Right atrium auricular region (tissue), 2 donors: ENCODE measurements around the gene KRT73. TPM values are rescaled to one million over a fixed set of nuclear protein-coding genes. Genes with fewer than 3 reads are reported as not detected.

Experiments used
- DNase-seq: peaks from one replicate; pipeline ENCODE4 v3.0.0-alpha.2; 2019; ENCODE audit warnings: low spot score
- H3K27ac ChIP-seq, 2 donors: fragments of 200-600 bp; sonication (generic); 1 replicate in 1 of 2; 2 replicates in 1 of 2; pipeline ENCODE4 v1.5.1; 2016 to 2019
- H3K27me3 ChIP-seq, 2 donors: fragments of 200-600 bp; sonication (generic); one replicate each; pipeline versions ENCODE4 v1.5.1 to v1.6.0; 2017 to 2019
- H3K36me3 ChIP-seq: fragments of 200-600 bp; sonication (generic); one replicate; pipeline ENCODE4 v1.5.1; 2016
- H3K4me1 ChIP-seq, 2 donors: fragments of 200-600 bp; sonication (generic); one replicate each; pipeline versions ENCODE4 v1.5.1 to v1.6.0; 2017 to 2019
- H3K4me3 ChIP-seq, 2 donors: fragments of 200-600 bp; sonication (generic); 1 replicate in 1 of 2; 2 replicates in 1 of 2; pipeline ENCODE4 v1.5.1; 2017 to 2019; ENCODE audit warnings: mild to moderate bottlenecking in 1 of 2, moderate library complexity in 1 of 2
- H3K9me3 ChIP-seq, 2 donors: fragments of 200-600 bp; sonication (generic); one replicate each; pipeline ENCODE4 v1.5.1; 2019
- total RNA-seq, 2 donors: library from RNA; depleted of rRNA; stranded (reverse); fragments of >200 nt; gene quantifications; one replicate each; pipeline ENCODE4 v1.1.0, GENCODE V29; 2016
- TF ChIP-seq, protein P1 (sequence below), 2 donors: fragments of 200-600 bp; sonication (generic); IDR thresholded peaks; one replicate each; pipeline ENCODE4 v1.5.1; 2019; ENCODE audit warnings: antibody characterized with exemption in 2 of 2

The KRT73 gene
- total RNA-seq, 2 donors from 2014 or later: not detected

DNA sequence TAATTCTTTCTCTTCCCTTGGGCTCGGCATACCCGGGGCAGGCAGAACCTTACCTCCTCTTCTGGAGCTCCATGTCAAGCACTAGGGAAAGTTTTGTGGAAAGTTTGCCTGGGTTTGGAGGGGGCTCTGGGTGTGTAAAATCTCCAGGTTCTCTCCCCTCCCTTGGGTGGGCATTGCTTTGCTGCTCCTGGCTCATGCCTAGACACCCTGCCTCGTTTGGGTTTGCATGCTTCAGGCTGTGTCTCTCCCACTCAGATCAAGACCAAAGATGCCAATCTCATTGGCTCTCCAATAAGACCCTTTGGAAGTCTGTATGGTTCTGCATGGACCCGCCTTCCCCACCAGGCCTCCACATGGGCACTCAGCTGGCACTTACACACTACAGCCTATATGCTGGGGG is 39.8 kb upstream of the KRT73 start:
- Histone ChIP-seq H3K36me3 (no peaks in the 10 kb centered on the region), H3K4me1 (no peaks in the 10 kb centered on the region), H3K9me3 (no peaks in the 10 kb centered on the region), H3K4me3 (no peak overlapping the region), H3K27me3 (no peaks in the 10 kb centered on the region), H3K27ac (no peak overlapping the region)
- TF ChIP-seq, protein P1, sequence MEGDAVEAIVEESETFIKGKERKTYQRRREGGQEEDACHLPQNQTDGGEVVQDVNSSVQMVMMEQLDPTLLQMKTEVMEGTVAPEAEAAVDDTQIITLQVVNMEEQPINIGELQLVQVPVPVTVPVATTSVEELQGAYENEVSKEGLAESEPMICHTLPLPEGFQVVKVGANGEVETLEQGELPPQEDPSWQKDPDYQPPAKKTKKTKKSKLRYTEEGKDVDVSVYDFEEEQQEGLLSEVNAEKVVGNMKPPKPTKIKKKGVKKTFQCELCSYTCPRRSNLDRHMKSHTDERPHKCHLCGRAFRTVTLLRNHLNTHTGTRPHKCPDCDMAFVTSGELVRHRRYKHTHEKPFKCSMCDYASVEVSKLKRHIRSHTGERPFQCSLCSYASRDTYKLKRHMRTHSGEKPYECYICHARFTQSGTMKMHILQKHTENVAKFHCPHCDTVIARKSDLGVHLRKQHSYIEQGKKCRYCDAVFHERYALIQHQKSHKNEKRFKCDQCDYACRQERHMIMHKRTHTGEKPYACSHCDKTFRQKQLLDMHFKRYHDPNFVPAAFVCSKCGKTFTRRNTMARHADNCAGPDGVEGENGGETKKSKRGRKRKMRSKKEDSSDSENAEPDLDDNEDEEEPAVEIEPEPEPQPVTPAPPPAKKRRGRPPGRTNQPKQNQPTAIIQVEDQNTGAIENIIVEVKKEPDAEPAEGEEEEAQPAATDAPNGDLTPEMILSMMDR (IDR thresholded peaks at IDR 0.05): no peak
- peak; percentile 16 for DNase-seq

DNA sequence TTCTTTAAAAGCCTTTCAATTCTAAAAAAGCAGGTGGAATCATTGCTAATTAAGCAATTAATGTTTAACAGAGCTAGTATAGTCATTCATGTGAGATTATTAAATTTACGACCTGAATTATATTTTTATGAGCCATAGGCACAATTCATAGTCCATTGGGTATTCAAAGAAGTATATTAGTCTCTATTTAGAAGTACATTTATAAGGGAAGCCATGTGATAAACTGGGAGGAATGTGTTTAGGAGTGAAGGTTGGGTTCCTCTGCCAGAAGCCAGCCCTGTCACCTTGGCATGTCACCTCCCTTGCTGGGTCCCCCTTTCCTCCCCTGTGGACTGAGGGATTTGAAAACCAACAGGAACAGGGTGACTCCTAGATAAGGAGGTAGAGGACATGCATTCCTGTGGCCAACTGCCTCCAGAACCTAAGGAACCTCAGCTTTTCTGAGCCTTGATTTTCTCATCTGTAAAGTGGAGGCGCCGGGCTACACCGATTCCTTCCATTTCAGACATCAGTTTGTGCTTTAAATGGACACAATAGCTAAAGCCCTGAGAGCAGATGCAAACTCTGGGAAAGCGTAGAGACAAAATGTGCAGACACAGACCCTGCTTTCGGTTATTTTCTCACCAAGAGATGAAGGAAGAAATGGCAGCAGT is 39.0 kb upstream of the KRT73 start:
- DNase-seq: peak; percentile 32
- H3K9me3 ChIP-seq: no peaks in the 10 kb centered on the region
- no peak overlapping the region for H3K27ac ChIP-seq
- no peaks in the 10 kb centered on the region for H3K36me3 ChIP-seq
- H3K4me3 ChIP-seq: no peak overlapping the region
- no peaks in the 10 kb centered on the region for H3K4me1 ChIP-seq
- TF ChIP-seq, protein P1 (IDR thresholded peaks at IDR 0.05): no peak
- H3K27me3 ChIP-seq: no peaks in the 10 kb centered on the region

DNA sequence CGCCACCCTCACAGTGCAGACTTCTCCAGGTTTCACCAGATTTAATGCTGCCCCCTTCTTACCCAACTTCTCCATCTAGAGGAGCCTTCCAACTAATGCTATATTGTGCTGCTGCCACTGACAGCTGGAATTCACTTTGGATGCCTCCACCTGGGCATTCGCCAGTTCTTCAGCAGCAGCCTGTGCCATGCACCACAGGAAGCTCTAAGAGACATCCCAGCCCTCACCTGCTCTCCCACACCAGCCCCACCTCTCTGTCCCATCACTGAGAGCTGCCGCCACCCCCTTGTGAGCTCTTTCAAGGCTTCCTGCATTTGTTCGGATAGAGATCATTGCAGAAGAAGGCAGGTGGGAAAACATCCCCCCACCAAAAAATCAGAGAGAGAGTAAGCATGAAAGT is 38.3 kb upstream of the KRT73 start:
- H3K36me3 ChIP-seq: no peaks in the 10 kb centered on the region
- no peaks in the 10 kb centered on the region for H3K4me1 ChIP-seq
- no peaks in the 10 kb centered on the region for H3K9me3 ChIP-seq
- DNase-seq: peak; percentile 30
- TF ChIP-seq, protein P1 (IDR thresholded peaks at IDR 0.05): no peak
- H3K27ac ChIP-seq: no peak overlapping the region
- H3K4me3 ChIP-seq: no peak overlapping the region
- H3K27me3 ChIP-seq: no peaks in the 10 kb centered on the region

DNA sequence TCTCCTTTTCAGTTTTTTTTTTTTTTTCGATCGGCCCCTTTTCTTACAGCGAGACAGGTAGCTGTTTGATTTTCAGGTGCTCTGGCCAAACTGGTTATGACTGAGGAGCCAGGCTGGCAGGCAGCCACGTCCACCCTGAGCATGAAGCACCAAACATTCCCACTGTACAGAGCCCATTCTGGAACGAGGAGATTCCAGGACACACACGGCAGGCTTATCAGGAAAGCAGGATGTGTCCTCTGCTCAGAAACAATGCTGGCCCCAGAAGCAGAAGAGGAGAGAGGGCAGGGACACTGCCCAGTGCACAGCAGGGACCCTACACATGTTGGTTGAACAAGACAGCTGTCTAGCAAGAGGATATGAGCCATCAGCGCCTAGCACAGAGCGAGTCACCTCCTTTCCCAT is 37.4 kb upstream of the KRT73 start:
- Histone ChIP-seq H3K36me3 (no peaks in the 10 kb centered on the region), H3K27ac (no peak overlapping the region), H3K27me3 (no peaks in the 10 kb centered on the region), H3K9me3 (no peaks in the 10 kb centered on the region), H3K4me3 (no peak overlapping the region), H3K4me1 (no peaks in the 10 kb centered on the region)
- peak; percentile 44 for DNase-seq
- TF ChIP-seq, protein P1 (IDR thresholded peaks at IDR 0.05): no peak

DNA sequence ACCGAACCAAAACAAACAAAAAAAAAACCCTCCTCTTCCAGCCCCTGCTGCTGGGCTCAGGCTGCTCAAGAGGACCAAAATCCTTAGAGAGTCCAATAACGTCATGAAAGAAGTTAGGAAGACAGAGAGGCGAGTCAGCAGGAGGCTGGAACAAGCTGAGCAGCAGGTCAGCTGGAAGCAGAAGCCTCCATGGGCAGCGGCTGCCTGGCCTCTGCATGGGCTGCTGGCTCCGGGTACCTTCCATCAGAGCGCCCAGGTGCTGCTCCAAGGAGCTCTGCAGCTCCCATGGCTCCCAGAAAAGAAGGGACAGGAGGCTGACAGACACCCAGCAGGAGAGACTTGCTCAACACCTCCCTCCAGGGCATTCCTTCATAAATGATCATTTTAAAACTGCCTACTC is 36.9 kb upstream of the KRT73 start:
- Histone ChIP-seq H3K9me3 (no peaks in the 10 kb centered on the region), H3K36me3 (no peaks in the 10 kb centered on the region), H3K4me1 (no peaks in the 10 kb centered on the region), H3K4me3 (no peak overlapping the region), H3K27ac (no peak overlapping the region), H3K27me3 (no peaks in the 10 kb centered on the region)
- peak; percentile 44 for DNase-seq
- TF ChIP-seq, protein P1 (IDR thresholded peaks at IDR 0.05): no peak

DNA sequence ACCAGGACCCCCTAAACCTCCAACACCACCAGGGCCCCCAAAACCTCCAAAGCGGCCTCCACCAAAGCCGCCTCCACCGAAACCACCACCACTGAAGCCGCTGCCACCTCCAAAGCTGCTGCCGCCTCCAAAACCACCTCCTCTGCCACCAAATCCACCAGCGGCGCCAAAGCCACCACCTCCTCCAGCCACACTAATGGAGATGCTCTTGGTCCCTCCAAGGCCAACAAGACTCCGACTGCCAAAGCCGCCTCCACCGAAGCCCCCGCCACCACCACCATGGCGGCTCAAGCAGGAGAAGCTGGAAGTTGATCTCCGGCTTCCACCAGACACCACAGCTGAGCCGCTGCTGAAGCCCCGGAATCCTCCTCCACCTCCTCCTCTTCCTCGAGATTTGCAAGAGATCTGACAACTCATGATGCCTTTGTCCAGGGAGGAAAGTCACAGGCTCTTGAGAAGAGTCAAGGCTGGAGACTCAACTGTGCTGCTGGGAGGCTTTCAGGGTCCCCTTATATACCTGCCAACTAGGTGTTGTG is 33.4 kb upstream of the KRT73 start, which contains the start of gene KRT2:
TSS of gene KRT2 (minus strand) at position 486 of the 536 bp plus-strand sequence. CDS start at position 417, 69 bp downstream.
- Histone ChIP-seq H3K4me3 (no peak within 1 kb of the TSS), H3K27ac (no peak within 1 kb of the TSS), H3K27me3 (no peaks in the 10 kb centered on the region), H3K4me1 (no peaks in the 10 kb centered on the region), H3K36me3 (no peaks in the 10 kb centered on the region), H3K9me3 (no peaks in the 10 kb centered on the region)
- DNase-seq: no peak
- TF ChIP-seq, protein P1 (IDR thresholded peaks at IDR 0.05): no peak
